Measurements from ENCODE around the gene ARHGEF33. TPM values are rescaled to one million over a fixed set of nuclear protein-coding genes. Genes with fewer than 3 reads are reported as not detected.

Gene ARHGEF33
- polyA plus RNA-seq, 2 donors = 0.05 to 0.24 TPM

GRCh38 chr2:38875576-38876367 is 13.9 kb upstream of the ARHGEF33 start, which contains the start of the genes DHX57 and MORN2:
Gene DHX57 (minus strand): TSS chr2:38875934. CDS start chr2:38868405, 7,529 bp downstream.
Gene MORN2 (plus strand): TSS chr2:38875976.
- H3K27ac ChIP-seq (ENCODE audit: low read depth in 2 of 2, low read length in 1 of 2) = peak within 1 kb of the TSS; percentile 64 to 78
- H3K4me1 ChIP-seq (ENCODE audit: control insufficient read depth in 2 of 2, insufficient read depth in 2 of 2, low read length in 1 of 2) = no peaks in the 10 kb centered on the region
- 1% methylated on average over 51 to 52 of the region's 52 CpGs for WGBS, 2 donors
- H3K27me3 ChIP-seq (ENCODE audit: control insufficient read depth in 1 of 2, insufficient read depth in 2 of 2, low read length in 2 of 2) = no peaks in the 10 kb centered on the region
- H3K36me3 ChIP-seq (ENCODE audit: control insufficient read depth in 2 of 2, insufficient read depth in 2 of 2, low read length in 1 of 2) = no peaks in the 10 kb centered on the region
- peak within 1 kb of the TSS; percentile 92 to 93 for H3K4me3 ChIP-seq (ENCODE audit: low read depth in 1 of 2, low read length in 2 of 2)
- H3K9me3 ChIP-seq (ENCODE audit: control insufficient read depth in 2 of 2, insufficient read depth in 1 of 2, low read depth in 1 of 2, low read length in 1 of 2) = no peaks in the 10 kb centered on the region

DNA sequence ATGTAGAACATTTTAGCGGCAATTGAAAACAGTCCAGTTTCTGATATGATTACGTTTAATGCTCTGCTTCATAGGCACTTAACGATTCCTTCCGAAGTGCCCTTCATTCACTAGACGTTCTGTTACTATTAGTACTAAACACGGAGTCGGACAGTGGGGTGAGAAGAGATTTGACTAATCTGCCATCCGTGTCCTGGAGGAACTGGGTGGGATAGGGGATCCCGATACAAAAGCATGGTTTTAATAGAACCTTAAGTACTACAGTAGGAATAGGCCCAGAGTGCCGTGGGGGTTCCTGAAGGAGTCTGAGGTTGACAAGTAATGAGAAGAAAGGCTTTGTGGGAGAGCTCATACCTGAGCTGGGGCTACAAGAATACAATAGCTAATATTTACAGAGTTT is 13.3 kb upstream of the ARHGEF33 start:
- peak overlapping the region; percentile 92 to 93 for H3K4me3 ChIP-seq (ENCODE audit: low read depth in 1 of 2, low read length in 2 of 2)
- H3K36me3 ChIP-seq (ENCODE audit: control insufficient read depth in 2 of 2, insufficient read depth in 2 of 2, low read length in 1 of 2) = no peaks in the 10 kb centered on the region
- H3K9me3 ChIP-seq (ENCODE audit: control insufficient read depth in 2 of 2, insufficient read depth in 1 of 2, low read depth in 1 of 2, low read length in 1 of 2) = no peaks in the 10 kb centered on the region
- no peak overlapping the region for H3K27ac ChIP-seq (ENCODE audit: low read depth in 2 of 2, low read length in 1 of 2)
- 21 to 32% methylated on average over 10 of the region's 10 CpGs for WGBS, 2 donors
- no peaks in the 10 kb centered on the region for H3K27me3 ChIP-seq (ENCODE audit: control insufficient read depth in 1 of 2, insufficient read depth in 2 of 2, low read length in 2 of 2)
- H3K4me1 ChIP-seq (ENCODE audit: control insufficient read depth in 2 of 2, insufficient read depth in 2 of 2, low read length in 1 of 2) = no peaks in the 10 kb centered on the region

GRCh38 chr2:38886063-38886462 is 3.6 kb upstream of the ARHGEF33 start:
- H3K4me3 ChIP-seq (ENCODE audit: low read depth in 1 of 2, low read length in 2 of 2) = no peak overlapping the region
- H3K36me3 ChIP-seq (ENCODE audit: control insufficient read depth in 2 of 2, insufficient read depth in 2 of 2, low read length in 1 of 2) = no peaks in the 10 kb centered on the region
- no peaks in the 10 kb centered on the region for H3K27me3 ChIP-seq (ENCODE audit: control insufficient read depth in 1 of 2, insufficient read depth in 2 of 2, low read length in 2 of 2)
- no peaks in the 10 kb centered on the region for H3K9me3 ChIP-seq (ENCODE audit: control insufficient read depth in 2 of 2, insufficient read depth in 1 of 2, low read depth in 1 of 2, low read length in 1 of 2)
- H3K27ac ChIP-seq (ENCODE audit: low read depth in 2 of 2, low read length in 1 of 2) = no peak overlapping the region
- no peaks in the 10 kb centered on the region for H3K4me1 ChIP-seq (ENCODE audit: control insufficient read depth in 2 of 2, insufficient read depth in 2 of 2, low read length in 1 of 2)

DNA sequence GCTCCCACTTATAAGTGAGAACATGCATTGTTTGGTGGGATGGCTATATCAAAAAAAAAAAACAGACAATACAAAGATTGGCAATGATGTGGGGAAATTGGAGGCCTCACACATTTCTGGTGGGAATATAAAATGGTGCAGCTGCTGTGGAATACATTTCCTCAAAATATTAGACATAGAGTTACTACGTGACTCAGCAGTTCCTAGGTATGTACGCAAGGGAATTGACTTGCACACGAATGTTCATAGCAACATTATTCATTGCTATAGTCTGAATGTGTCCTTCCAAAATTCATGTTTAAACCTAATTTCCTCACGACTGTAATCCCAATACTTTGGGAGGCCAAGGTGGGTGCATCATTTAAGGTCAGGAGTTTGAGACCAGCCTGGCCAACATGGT is 2.3 kb upstream of the ARHGEF33 start:
- 92 to 94% methylated on average over 4 of the region's 4 CpGs for WGBS, 2 donors
- no peak overlapping the region for H3K4me3 ChIP-seq (ENCODE audit: low read depth in 1 of 2, low read length in 2 of 2)
- no peaks in the 10 kb centered on the region for H3K27me3 ChIP-seq (ENCODE audit: control insufficient read depth in 1 of 2, insufficient read depth in 2 of 2, low read length in 2 of 2)
- H3K27ac ChIP-seq (ENCODE audit: low read depth in 2 of 2, low read length in 1 of 2) = no peak overlapping the region
- no peaks in the 10 kb centered on the region for H3K9me3 ChIP-seq (ENCODE audit: control insufficient read depth in 2 of 2, insufficient read depth in 1 of 2, low read depth in 1 of 2, low read length in 1 of 2)
- no peaks in the 10 kb centered on the region for H3K4me1 ChIP-seq (ENCODE audit: control insufficient read depth in 2 of 2, insufficient read depth in 2 of 2, low read length in 1 of 2)
- no peaks in the 10 kb centered on the region for H3K36me3 ChIP-seq (ENCODE audit: control insufficient read depth in 2 of 2, insufficient read depth in 2 of 2, low read length in 1 of 2)

DNA sequence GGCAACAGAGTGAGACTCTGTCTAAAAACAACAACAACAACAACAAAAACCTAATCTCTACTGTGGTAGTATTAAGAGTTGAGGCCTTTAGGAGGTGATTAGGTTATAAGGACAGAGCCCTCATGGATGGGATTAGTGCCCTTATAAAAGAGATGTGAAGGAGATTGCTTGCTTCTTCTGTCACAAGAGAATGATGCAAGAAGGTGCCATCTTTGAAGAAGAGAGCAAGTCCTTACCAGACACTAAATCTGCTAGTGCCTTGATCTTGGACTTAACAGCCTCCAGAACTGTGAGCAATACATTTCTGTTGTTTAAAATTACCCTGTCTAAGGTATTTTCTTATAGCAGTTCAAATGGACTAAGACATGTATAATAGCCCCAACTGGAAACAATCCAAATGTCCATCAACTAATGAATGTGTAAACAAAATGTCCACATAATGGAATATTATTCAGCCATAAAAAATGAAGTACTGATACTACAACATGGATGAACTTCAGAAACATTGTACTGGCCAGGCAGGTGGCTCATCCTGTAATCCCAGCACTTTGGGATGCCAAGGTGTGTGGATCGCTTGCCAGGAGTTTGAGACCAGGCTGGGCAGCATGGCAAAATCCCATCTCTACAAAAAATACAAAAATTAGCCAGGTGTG is 1.6 kb upstream of the ARHGEF33 start:
- no peaks in the 10 kb centered on the region for H3K27me3 ChIP-seq (ENCODE audit: control insufficient read depth in 1 of 2, insufficient read depth in 2 of 2, low read length in 2 of 2)
- no peaks in the 10 kb centered on the region for H3K4me1 ChIP-seq (ENCODE audit: control insufficient read depth in 2 of 2, insufficient read depth in 2 of 2, low read length in 1 of 2)
- H3K4me3 ChIP-seq (ENCODE audit: low read depth in 1 of 2, low read length in 2 of 2) = no peak overlapping the region
- WGBS, 2 donors = 98 to 100% methylated on average over 1 of the region's 1 CpG
- no peaks in the 10 kb centered on the region for H3K9me3 ChIP-seq (ENCODE audit: control insufficient read depth in 2 of 2, insufficient read depth in 1 of 2, low read depth in 1 of 2, low read length in 1 of 2)
- no peaks in the 10 kb centered on the region for H3K36me3 ChIP-seq (ENCODE audit: control insufficient read depth in 2 of 2, insufficient read depth in 2 of 2, low read length in 1 of 2)
- no peak overlapping the region for H3K27ac ChIP-seq (ENCODE audit: low read depth in 2 of 2, low read length in 1 of 2)

- no peaks in the 10 kb centered on the region for H3K9me3 ChIP-seq (ENCODE audit: control insufficient read depth in 2 of 2, insufficient read depth in 1 of 2, low read depth in 1 of 2, low read length in 1 of 2)
- H3K27ac ChIP-seq (ENCODE audit: low read depth in 2 of 2, low read length in 1 of 2) = no peak overlapping the region
- H3K4me1 ChIP-seq (ENCODE audit: control insufficient read depth in 2 of 2, insufficient read depth in 2 of 2, low read length in 1 of 2) = no peaks in the 10 kb centered on the region
- no peaks in the 10 kb centered on the region for H3K27me3 ChIP-seq (ENCODE audit: control insufficient read depth in 1 of 2, insufficient read depth in 2 of 2, low read length in 2 of 2)
- no peaks in the 10 kb centered on the region for H3K36me3 ChIP-seq (ENCODE audit: control insufficient read depth in 2 of 2, insufficient read depth in 2 of 2, low read length in 1 of 2)
- no peak overlapping the region for H3K4me3 ChIP-seq (ENCODE audit: low read depth in 1 of 2, low read length in 2 of 2)
Measured at GRCh38 chr2:38889045-38889444, 630 bp upstream of the ARHGEF33 start.

GRCh38 chr2:38892819-38893218 is 3.1 kb downstream of the ARHGEF33 start:
- no peaks in the 10 kb centered on the region for H3K9me3 ChIP-seq (ENCODE audit: control insufficient read depth in 2 of 2, insufficient read depth in 1 of 2, low read depth in 1 of 2, low read length in 1 of 2)
- H3K4me1 ChIP-seq (ENCODE audit: control insufficient read depth in 2 of 2, insufficient read depth in 2 of 2, low read length in 1 of 2) = no peaks in the 10 kb centered on the region
- H3K36me3 ChIP-seq (ENCODE audit: control insufficient read depth in 2 of 2, insufficient read depth in 2 of 2, low read length in 1 of 2) = no peaks in the 10 kb centered on the region
- no peak overlapping the region for H3K27ac ChIP-seq (ENCODE audit: low read depth in 2 of 2, low read length in 1 of 2)
- H3K27me3 ChIP-seq (ENCODE audit: control insufficient read depth in 1 of 2, insufficient read depth in 2 of 2, low read length in 2 of 2) = no peaks in the 10 kb centered on the region
- H3K4me3 ChIP-seq (ENCODE audit: low read depth in 1 of 2, low read length in 2 of 2) = no peak overlapping the region

- Histone ChIP-seq H3K36me3 (ENCODE audit: control insufficient read depth in 2 of 2, insufficient read depth in 2 of 2, low read length in 1 of 2) (no peaks in the 10 kb centered on the region), H3K9me3 (ENCODE audit: control insufficient read depth in 2 of 2, insufficient read depth in 1 of 2, low read depth in 1 of 2, low read length in 1 of 2) (no peaks in the 10 kb centered on the region), H3K4me1 (ENCODE audit: control insufficient read depth in 2 of 2, insufficient read depth in 2 of 2, low read length in 1 of 2) (no peaks in the 10 kb centered on the region), H3K4me3 (ENCODE audit: low read depth in 1 of 2, low read length in 2 of 2) (no peak overlapping the region), H3K27ac (ENCODE audit: low read depth in 2 of 2, low read length in 1 of 2) (no peak overlapping the region), H3K27me3 (ENCODE audit: control insufficient read depth in 1 of 2, insufficient read depth in 2 of 2, low read length in 2 of 2) (no peaks in the 10 kb centered on the region)
- WGBS, 2 donors = 85 to 86% methylated on average over 5 of the region's 5 CpGs
Measured at GRCh38 chr2:38898256-38898655, 8.6 kb downstream of the ARHGEF33 start.

GRCh38 chr2:38900726-38901125 is 11.1 kb downstream of the ARHGEF33 start:
- Histone ChIP-seq H3K9me3 (ENCODE audit: control insufficient read depth in 2 of 2, insufficient read depth in 1 of 2, low read depth in 1 of 2, low read length in 1 of 2) (no peaks in the 10 kb centered on the region), H3K27me3 (ENCODE audit: control insufficient read depth in 1 of 2, insufficient read depth in 2 of 2, low read length in 2 of 2) (no peaks in the 10 kb centered on the region), H3K4me3 (ENCODE audit: low read depth in 1 of 2, low read length in 2 of 2) (no peak overlapping the region), H3K27ac (ENCODE audit: low read depth in 2 of 2, low read length in 1 of 2) (no peak overlapping the region), H3K4me1 (ENCODE audit: control insufficient read depth in 2 of 2, insufficient read depth in 2 of 2, low read length in 1 of 2) (no peaks in the 10 kb centered on the region), H3K36me3 (ENCODE audit: control insufficient read depth in 2 of 2, insufficient read depth in 2 of 2, low read length in 1 of 2) (no peaks in the 10 kb centered on the region)
- WGBS, 2 donors = 84 to 89% methylated on average over 1 of the region's 1 CpG

GRCh38 chr2:38905251-38905650 is 15.6 kb downstream of the ARHGEF33 start:
- no peak overlapping the region for H3K27ac ChIP-seq (ENCODE audit: low read depth in 2 of 2, low read length in 1 of 2)
- no peaks in the 10 kb centered on the region for H3K36me3 ChIP-seq (ENCODE audit: control insufficient read depth in 2 of 2, insufficient read depth in 2 of 2, low read length in 1 of 2)

More at GRCh38 chr2:38905251-38905650, 15.6 kb downstream of the ARHGEF33 start:
- no peaks in the 10 kb centered on the region for H3K27me3 ChIP-seq (ENCODE audit: control insufficient read depth in 1 of 2, insufficient read depth in 2 of 2, low read length in 2 of 2)
- 81 to 82% methylated on average over 2 of the region's 2 CpGs for WGBS, 2 donors
- H3K4me3 ChIP-seq (ENCODE audit: low read depth in 1 of 2, low read length in 2 of 2) = no peak overlapping the region
- H3K4me1 ChIP-seq (ENCODE audit: control insufficient read depth in 2 of 2, insufficient read depth in 2 of 2, low read length in 1 of 2) = no peaks in the 10 kb centered on the region
- no peaks in the 10 kb centered on the region for H3K9me3 ChIP-seq (ENCODE audit: control insufficient read depth in 2 of 2, insufficient read depth in 1 of 2, low read depth in 1 of 2, low read length in 1 of 2)

Measured in esophagus (tissue), 2 donors.